ENCODE data around the gene RAB40B. TPM values are rescaled to one million over a fixed set of nuclear protein-coding genes. Genes with fewer than 3 reads are reported as not detected.

RAB40B gene, protein sequence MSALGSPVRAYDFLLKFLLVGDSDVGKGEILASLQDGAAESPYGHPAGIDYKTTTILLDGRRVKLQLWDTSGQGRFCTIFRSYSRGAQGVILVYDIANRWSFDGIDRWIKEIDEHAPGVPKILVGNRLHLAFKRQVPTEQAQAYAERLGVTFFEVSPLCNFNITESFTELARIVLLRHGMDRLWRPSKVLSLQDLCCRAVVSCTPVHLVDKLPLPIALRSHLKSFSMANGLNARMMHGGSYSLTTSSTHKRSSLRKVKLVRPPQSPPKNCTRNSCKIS
- total RNA-seq (2014; rRNA removed; shearing (Covaris generic)): 4.9 and 7.1 TPM in 2 replicates

DNA sequence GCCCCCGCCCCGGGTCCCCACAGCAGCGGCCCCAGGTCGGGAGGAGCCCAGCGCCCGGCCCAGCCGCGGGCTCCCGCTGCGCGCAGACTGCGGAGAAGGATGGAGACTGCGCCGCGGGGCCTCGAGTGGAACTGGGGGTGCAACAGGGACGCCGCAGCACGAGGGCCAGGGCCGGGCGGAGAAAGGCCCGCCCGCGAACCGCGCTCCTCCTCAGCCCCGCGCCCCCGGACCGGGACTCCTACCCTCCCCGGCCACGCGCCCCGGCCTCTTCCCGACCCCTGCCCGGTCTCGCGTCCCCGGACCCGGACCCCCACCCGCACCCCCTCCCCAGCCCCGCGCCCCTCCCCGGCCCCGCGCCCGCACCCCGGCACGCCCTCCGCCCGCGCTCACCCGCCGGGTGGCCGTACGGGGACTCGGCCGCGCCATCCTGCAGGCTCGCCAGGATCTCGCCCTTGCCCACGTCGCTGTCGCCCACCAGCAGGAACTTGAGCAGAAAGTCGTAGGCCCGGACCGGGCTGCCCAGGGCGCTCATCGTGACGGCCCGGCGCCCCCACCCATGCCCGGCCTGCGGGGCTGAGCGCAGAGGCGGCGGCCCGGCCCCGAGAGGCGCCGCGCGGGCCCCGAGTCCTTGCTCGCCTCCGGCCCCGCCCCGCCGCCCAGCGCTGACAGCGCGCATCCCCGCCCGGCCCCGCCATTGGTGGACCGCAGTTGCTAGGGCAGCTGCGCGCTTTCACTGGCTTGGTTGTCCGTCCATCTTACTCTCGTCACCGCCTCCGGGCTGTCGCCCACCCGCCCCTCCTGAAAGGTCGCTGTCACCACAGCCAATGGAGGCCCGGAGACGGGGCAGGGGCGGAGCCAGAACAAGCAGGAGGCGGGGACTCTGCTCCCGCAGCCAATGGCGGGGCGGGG is at the start of gene RAB40B:
Gene RAB40B (minus strand): TSS at position 634 of the 909 bp plus-strand sequence. CDS start 102 bp downstream, at position 532.

GRCh38 chr17:82734987-82735866 is 36.7 kb upstream of the RAB40B start, which contains the start of gene FN3K:
FN3K (plus strand) TSS chr17:82735615; CDS start chr17:82735637, 22 bp downstream.

DNA sequence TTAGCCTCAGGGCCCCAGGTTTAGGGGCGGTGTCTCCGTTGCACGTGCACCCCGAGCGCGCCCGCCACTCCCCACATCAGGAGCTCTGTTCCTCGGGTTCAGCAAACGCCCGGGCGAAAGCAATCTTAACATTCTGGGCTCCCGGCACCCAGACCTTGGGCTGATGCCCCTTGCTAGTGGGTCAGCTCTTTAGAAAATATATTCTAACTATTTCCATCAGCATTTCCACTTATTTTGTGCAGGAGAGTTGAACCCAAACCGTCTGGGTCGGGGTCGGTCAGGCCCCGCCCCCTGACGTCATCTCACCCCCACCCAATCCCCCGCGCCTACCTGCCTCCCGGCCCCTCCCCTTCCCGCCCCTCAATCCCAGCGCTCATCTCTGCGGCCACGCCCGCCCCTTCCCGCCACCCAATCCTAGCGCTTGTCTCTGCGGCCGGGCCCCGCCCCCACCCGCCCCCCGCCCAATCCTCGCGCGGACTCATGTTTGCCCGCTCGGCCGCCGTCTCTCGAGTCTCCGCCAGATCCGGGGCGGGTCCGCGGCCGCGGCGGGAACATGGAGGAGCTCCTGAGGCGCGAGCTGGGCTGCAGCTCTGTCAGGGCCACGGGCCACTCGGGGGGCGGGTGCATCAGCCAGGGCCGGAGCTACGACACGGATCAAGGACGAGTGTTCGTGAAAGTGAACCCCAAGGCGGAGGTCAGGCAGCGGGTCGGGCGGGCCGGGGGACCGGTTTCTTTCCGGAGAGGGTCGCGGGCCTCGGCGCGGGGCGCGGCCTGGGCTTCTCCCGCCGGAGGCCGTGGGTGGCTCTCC is 17.9 kb upstream of the RAB40B start, which contains the start of gene FN3KRP:
Gene FN3KRP (plus strand): TSS at position 504 of the 808 bp plus-strand sequence. CDS start 50 bp downstream, at position 554.

DNA sequence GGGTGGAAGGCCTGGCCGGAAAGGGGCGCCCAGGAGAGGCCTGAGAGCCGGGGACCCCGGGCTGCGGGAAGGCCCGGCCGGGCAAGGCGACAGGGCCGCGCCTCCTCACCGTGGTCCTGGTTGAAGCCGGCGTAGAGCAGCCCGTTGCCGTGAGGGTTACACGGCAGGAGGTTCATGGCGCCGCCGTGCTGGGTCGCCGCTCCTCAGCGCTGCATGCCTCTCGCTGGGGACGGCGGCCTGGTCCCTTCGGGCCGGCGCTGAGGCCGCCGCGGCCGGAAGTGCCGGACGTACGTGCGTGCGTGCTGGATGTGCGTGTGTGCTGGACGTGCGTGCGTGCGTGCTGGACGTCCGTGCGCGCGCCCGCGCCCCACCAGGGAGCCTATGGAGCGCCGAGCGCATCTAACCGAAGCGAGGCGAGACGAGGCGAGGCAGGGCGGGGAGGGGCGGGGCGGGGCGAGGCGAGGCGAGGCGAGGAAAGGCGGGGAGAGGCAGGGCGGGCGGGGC is 50.3 kb downstream of the RAB40B start, which contains the start of gene WDR45B:
Gene WDR45B (minus strand): TSS at position 280 of the 504 bp plus-strand sequence. CDS start 104 bp downstream, at position 176.

Small RNA genes lying within 50 kb of the gene (small RNA-seq; reads per million reads assigned to genes)
- not detected for gene MIR4525

Other genes starting within 250 kb of the RAB40B start
- 48.5 and 53.5 TPM in 2 replicates for gene CYBC1, start 247.9 kb downstream of the RAB40B start, total RNA-seq (2014; rRNA removed; shearing (Covaris generic))
- 24.1 and 26.1 TPM in 2 replicates for gene NARF, start 240.0 kb downstream of the RAB40B start, total RNA-seq (2014; rRNA removed; shearing (Covaris generic))
- gene FOXK2, start 179.0 kb downstream of the RAB40B start, total RNA-seq (2014; rRNA removed; shearing (Covaris generic)): 32.6 and 34.9 TPM in 2 replicates
- gene WDR45B, start 50.3 kb downstream of the RAB40B start, total RNA-seq (2014; rRNA removed; shearing (Covaris generic)): 54.2 and 61.5 TPM in 2 replicates
- gene FN3KRP, start 18.0 kb upstream of the RAB40B start, total RNA-seq (2014; rRNA removed; shearing (Covaris generic)): 30.9 and 34.9 TPM in 2 replicates
- gene FN3K, start 36.9 kb upstream of the RAB40B start, total RNA-seq (2014; rRNA removed; shearing (Covaris generic)): 0.50 and 0.72 TPM in 2 replicates
- 19.8 and 27.4 TPM in 2 replicates for gene TBCD, start 53.4 kb upstream of the RAB40B start, total RNA-seq (2014; rRNA removed; shearing (Covaris generic))
- not detected in 2 replicates for gene ZNF750, start 141.3 kb upstream of the RAB40B start, total RNA-seq (2014; rRNA removed; shearing (Covaris generic))

Data from A375 (cell line).